HG02852 (cell line): ENCODE results near the gene BASP1.
"Not testable (repeated sequence)": the region's sequence is repeated elsewhere in the genome, so short reads cannot be mapped to it uniquely, and the experiment has no call there.

ENCODE experiments used
- ATAC-seq: cut with Tn5 transposase; IDR thresholded peaks from one replicate; pipeline ENCODE4 v1.9.1; 2021; ENCODE audit warnings: mild to moderate bottlenecking, moderate library complexity; ENCODE audit not compliant: unreplicated experiment

The BASP1 gene

DNA sequence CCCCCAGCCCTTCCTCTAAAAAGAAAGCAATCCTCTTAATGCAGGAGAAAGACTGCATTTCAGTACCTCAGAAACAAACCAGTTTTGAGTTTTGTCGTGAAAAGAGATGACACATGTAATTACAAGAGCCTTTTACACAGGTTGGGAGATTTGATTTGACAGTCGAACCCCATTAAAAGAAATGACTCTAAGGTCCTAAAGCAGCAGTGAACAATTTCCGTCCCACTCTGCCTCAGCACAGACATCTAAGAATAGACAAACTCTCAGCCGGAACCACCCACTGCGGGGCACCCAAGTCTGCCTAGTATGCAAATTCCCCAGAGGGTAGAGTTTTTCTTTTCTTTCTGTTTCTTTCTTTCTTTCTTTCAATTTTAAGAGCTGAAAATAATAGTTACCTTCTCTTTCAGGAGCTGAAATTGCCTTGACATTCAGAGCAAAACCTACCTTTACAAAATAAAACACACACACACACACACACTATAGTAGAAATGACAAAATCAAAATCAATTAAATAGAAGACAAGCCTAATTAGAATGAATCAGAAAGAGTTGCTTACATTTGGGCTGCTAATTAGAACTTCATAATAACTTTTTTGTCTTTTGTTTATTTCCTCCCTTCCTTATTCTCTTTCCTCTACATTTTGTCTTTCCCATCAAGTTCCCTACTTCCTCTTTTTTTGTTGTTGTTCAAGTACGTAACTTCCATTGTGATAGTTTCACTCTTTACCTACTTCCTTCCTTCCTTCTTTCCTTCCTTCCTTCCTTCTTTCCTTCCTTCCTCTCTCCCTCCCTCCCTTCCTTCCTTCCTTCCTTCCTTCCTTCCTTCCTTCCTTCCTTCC lies 65.1 kb downstream of the BASP1 start:
- peak; percentile 96 for ATAC-seq

DNA sequence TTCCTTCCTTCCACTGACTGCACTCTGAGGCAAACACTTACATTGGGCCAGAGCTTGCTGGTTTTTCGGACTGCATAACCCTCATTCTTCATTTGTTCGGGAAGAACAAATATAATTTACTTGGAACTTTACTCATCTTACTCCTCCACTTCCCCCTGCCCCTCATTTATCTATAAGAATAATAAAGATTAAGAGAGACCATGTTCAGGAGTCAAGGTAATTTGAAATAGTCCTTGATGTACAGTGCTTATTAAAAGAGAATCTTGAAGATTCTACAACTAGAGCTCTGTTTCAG lies 65.6 kb downstream of the BASP1 start:
- no peak for ATAC-seq

GRCh38 chr5:17287501-17288155 lies 70.2 kb downstream of the BASP1 start:
- no peak for ATAC-seq

DNA sequence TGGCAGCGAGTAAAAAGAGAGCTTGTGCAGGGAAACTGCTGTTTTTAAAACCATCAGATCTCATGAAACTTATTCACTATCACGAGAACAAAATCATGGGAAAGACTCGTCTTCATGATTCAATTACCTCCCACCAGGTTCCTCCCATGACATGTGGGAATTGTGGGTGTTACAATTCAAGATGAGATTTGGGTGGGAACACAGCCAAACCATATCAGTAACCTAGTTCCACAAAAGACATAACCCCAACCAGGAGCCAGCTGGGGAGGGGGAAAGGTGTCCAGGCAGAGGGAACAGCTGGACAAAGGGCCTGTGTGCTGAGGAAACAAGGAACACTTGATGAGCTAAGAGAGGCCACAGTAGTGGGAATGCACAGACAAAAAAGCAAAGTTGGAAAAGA lies 71.1 kb downstream of the BASP1 start:
- ATAC-seq, result no peak

- no peak for ATAC-seq
Observed at GRCh38 chr5:17289681-17290539, 72.5 kb downstream of the BASP1 start.

DNA sequence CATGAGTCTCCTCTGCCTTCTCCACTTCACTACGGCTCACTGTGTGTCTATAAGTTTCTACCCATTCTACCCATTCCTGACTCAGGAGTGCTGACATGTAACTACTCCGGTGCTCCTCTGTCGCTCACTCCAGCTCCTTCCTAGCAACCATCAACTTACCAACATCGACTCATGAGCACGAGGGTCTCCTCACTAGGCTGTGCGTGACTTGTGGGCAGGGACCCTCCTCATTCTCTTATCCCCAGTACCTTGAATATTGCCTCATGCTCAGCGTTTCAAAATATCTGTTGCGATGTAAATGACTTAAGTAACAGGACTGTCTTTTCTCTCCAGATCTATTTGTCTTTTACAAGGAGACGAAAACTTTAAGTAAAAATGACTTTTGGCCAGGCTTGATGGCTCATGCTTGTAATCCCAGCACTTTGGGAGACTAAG lies 73.1 kb downstream of the BASP1 start:
- ATAC-seq, result no peak

- ATAC-seq, result no peak
Observed at GRCh38 chr5:17292434-17293015, 75.1 kb downstream of the BASP1 start.

GRCh38 chr5:17294639-17295311 lies 77.3 kb downstream of the BASP1 start:
- no peak for ATAC-seq

GRCh38 chr5:17295671-17296070 lies 78.2 kb downstream of the BASP1 start:
- no peak for ATAC-seq

- ATAC-seq, result no peak
Observed at GRCh38 chr5:17302106-17302505, 84.7 kb downstream of the BASP1 start.

- ATAC-seq, result no peak
Observed at GRCh38 chr5:17302604-17303003, 85.2 kb downstream of the BASP1 start.

DNA sequence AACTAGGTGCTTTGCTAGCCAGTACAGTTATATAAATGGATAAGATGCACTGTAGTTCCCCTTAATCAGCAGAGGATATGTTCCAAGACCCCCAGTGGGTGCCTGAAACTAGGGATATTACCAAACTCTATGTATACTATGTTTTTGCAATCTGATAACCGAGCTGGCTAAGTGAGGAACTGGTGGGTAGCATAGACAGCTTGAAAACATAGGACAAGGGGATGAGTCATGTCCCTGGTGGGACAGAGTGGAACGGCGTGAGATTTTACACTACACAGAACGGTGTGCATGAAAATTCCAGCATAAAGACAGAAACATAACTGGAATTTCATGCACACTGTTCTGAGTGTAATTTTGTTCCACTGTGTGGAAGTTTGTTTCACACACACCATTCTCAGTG lies 86.9 kb downstream of the BASP1 start:
- no peak for ATAC-seq

GRCh38 chr5:17305017-17305416 lies 87.6 kb downstream of the BASP1 start:
- ATAC-seq, result no peak

- no peak for ATAC-seq
Observed at GRCh38 chr5:17305964-17306725, 88.7 kb downstream of the BASP1 start.

DNA sequence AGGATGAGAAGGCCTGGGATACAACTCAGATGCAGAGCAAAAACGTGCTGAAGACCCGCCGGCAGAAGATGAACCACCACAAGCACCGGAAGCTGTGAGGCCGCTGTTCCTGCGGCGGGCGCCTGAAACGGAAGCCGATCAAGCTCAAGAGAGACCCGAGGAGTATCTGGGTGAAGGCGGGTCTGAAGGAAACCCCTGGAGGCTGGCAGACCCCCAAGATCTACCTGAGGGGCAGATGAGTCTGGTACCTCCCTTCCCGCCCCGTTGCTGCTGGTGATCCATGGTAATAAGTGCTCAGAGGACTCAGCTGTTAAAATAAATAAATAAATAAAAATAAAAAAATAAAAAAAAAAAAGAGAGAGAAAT lies 89.3 kb downstream of the BASP1 start:
- ATAC-seq, result no peak

- not testable (repeated sequence) for ATAC-seq
Observed at GRCh38 chr5:17307440-17307839, 90.0 kb downstream of the BASP1 start.

DNA sequence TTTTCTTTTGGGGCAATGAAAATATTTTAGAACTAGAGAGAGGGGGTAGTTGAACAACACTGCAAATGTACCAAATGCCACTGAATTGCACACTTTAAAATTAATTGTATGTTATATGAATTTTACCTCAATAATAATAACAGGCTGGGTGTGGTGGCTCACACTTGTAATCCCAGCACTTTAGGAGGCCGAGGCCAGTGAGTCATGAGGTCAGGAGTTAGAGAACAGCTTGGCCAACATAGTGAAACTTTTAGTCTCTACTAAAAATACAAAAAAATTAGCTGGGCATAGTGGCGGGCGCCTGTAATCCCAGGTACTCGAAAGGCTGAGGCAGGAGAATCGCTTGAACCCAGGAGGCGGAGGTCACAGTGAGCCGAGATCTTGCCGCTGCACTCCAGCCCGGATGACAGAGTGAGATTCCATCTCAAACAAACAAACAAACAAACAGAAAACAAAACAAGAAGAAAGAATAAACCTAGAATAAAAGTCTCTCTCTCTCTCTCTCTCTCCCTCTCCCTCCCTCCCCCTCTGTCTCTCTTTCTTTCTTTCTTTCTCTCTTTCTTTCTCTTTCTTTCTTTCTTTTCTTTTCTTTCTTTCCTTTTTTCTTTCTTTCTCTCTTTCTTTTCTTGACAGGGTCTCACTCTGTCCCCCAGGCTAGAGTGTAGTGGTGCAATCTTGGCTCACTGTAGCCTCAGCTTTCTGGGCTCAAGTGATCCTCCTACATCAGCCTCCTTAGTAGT lies 91.1 kb downstream of the BASP1 start:
- ATAC-seq, result no peak

DNA sequence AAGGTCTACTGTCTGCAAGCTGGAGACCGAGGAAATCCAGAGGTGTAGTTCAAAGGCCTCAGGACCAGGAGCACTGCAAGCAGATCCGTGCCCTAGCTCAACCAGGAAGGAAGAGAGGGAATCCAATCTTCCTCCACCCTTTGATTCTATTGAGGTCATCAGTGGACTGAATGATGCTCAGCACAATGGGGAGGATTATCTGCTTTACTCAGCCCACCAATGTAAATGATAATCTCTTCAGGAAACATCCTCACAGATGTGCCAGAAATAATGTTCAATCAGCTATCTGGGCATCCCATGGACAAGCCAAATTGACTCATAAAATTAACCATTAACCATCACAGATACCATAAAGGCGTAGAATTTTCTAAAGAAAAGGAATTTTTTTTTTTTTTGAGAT lies 92.0 kb downstream of the BASP1 start:
- no peak for ATAC-seq

- not testable (repeated sequence) for ATAC-seq
Observed at GRCh38 chr5:17310502-17310901, 93.1 kb downstream of the BASP1 start.
